SK-N-MC (cell line): Measurements from ENCODE around the gene FBXL13.
A peak's percentile ranks its signal among the peaks of the same experiment; 100 is the strongest.
"Not testable (repeated sequence)": the region's sequence is repeated elsewhere in the genome, so short reads cannot be mapped to it uniquely, and the experiment has no call there.

Source experiments
- DNase-seq: peaks from one replicate; pipeline ENCODE4 v3.0.0-alpha.2; 2011; ENCODE audit warnings: low read depth, low spot score
- H3K27ac ChIP-seq: fragments of 200-600 bp; sonication (generic); 2 replicates; pipeline ENCODE4 v1.5.1; 2016; ENCODE audit warnings: mixed run types
- H3K36me3 ChIP-seq: fragments of 200-600 bp; sonication (generic); 2 replicates; pipeline ENCODE4 v1.6.1; 2017; ENCODE audit warnings: antibody characterized with exemption, low read length, mixed read lengths; ENCODE audit not compliant: insufficient read depth
- H3K4me3 ChIP-seq: fragments of 200-600 bp; sonication (generic); 2 replicates; pipeline ENCODE4 v1.5.1; 2016
- H3K9ac ChIP-seq: fragments of 200-600 bp; sonication (generic); 2 replicates; pipeline ENCODE4 v1.8.0; 2017; ENCODE audit warnings: mixed run types, mixed read lengths; ENCODE audit not compliant: insufficient read length
- H3K9me3 ChIP-seq: fragments of 200-600 bp; sonication (generic); 2 replicates; pipeline ENCODE4 v1.6.1; 2017; ENCODE audit warnings: low read depth, mild to moderate bottlenecking, antibody characterized with exemption, low read length, moderate library complexity, mixed read lengths
- EZH2 ChIP-seq: fragments of 200-600 bp; sonication (generic); IDR thresholded peaks from one replicate; pipeline ENCODE4 v1.6.1; 2017; ENCODE audit warnings: antibody characterized with exemption
- FOXP2 ChIP-seq: optimal IDR thresholded peaks from 2 replicates; pipeline ENCODE3; 2011; ENCODE audit warnings: mild to moderate bottlenecking, moderate library complexity; ENCODE audit not compliant: insufficient read depth; ENCODE audit errors: extremely low read length, control extremely low read depth
- POLR2AphosphoS5 ChIP-seq: IDR thresholded peaks from 2 replicates; pipeline ENCODE4 v1.6.1; 2012; ENCODE audit warnings: mild to moderate bottlenecking, low read depth, low read length, borderline replicate concordance

The FBXL13 gene

GRCh38 chr7:103094102-103094501 is 19.5 kb upstream of the FBXL13 start:
- Histone ChIP-seq H3K27ac (no peak overlapping the region), H3K9ac (no peak overlapping the region), H3K36me3 (peaks cover 27% of the 10 kb centered on the region), H3K4me3 (no peak overlapping the region), H3K9me3 (no peaks in the 10 kb centered on the region)
- TF ChIP-seq FOXP2 (no peak), POLR2AphosphoS5 (no peak), EZH2 (no peak)
- no peak for DNase-seq

GRCh38 chr7:103093429-103093828 is 18.8 kb upstream of the FBXL13 start:
- Histone ChIP-seq H3K4me3 (no peak overlapping the region), H3K27ac (no peak overlapping the region), H3K36me3 (peaks cover 27% of the 10 kb centered on the region), H3K9ac (no peak overlapping the region), H3K9me3 (no peaks in the 10 kb centered on the region)
- TF ChIP-seq EZH2, result no peak
- no peak for DNase-seq

- peaks cover 32% of the 10 kb centered on the region for H3K36me3 ChIP-seq
Measured at GRCh38 chr7:103092321-103092720, 17.7 kb upstream of the FBXL13 start.

DNA sequence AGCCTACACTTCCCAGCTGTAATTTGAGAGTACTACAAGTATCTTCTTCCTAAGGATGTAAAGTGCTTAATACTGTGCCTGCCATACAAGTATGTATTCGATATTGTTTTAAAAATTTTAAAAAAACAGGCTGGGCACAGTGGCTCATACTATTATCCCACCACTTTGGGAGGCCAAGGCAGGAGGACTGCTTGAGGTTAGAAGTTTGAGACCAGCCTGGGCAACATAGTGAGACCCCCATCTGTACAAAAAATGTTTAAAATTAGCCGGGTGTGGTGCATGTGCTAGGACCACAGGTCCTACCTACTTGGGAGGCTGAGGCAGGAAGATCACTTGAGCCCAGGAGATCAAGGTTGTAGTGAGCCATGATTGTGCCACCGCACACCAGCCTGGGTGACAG is 8.6 kb upstream of the FBXL13 start:
- Histone ChIP-seq H3K36me3 (peaks cover 47% of the 10 kb centered on the region), H3K4me3 (no peak overlapping the region), H3K9me3 (no peaks in the 10 kb centered on the region), H3K27ac (no peak overlapping the region), H3K9ac (no peak overlapping the region)
- no peak for DNase-seq
- TF ChIP-seq FOXP2 (no peak), EZH2 (no peak), POLR2AphosphoS5 (no peak)

More at GRCh38 chr7:103092321-103092720, 17.7 kb upstream of the FBXL13 start:
- peak overlapping the region; percentile 21 for H3K27ac ChIP-seq
- not testable (repeated sequence) for DNase-seq, H3K9me3 ChIP-seq, H3K4me3 ChIP-seq, H3K9ac ChIP-seq

DNA sequence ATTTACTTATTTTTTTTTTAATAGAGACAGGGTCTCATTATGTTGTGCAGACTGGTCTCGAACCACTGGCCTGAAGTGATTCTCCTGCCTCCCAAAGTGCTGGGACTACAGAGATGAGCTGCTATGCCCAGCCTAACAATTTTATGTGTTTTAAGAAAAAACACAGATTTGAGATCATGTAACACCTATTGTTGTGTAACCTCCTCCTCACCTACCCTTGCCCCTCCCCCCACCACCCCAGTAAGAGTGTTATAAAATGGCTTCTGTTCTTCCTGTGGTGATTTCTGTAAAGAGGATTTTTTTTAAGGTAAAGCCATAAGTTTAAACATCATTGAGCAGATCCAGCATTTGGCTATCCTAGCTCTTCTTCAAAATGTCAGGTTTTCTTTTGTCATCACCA is 7.9 kb upstream of the FBXL13 start:
- Histone ChIP-seq H3K9ac (no peak overlapping the region), H3K9me3 (no peaks in the 10 kb centered on the region), H3K4me3 (no peak overlapping the region), H3K36me3 (peaks cover 40% of the 10 kb centered on the region), H3K27ac (no peak overlapping the region)
- no peak for DNase-seq
- TF ChIP-seq EZH2, result no peak
- no peak for TF ChIP-seq POLR2AphosphoS5
- TF ChIP-seq FOXP2, result no peak

GRCh38 chr7:103080923-103081322 is 6.3 kb upstream of the FBXL13 start:
- no peaks in the 10 kb centered on the region for H3K9me3 ChIP-seq
- no peak overlapping the region for H3K4me3 ChIP-seq
- TF ChIP-seq POLR2AphosphoS5, result no peak
- TF ChIP-seq FOXP2, result no peak
- no peak for TF ChIP-seq EZH2
- no peak overlapping the region for H3K9ac ChIP-seq
- peaks cover 29% of the 10 kb centered on the region for H3K36me3 ChIP-seq
- no peak for DNase-seq
- H3K27ac ChIP-seq, result no peak overlapping the region

- Histone ChIP-seq H3K9ac (peak overlapping the region; percentile 26), H3K36me3 (peaks cover 23% of the 10 kb centered on the region), H3K27ac (no peak overlapping the region), H3K4me3 (no peak overlapping the region), H3K9me3 (no peaks in the 10 kb centered on the region)
- TF ChIP-seq FOXP2, result no peak
- TF ChIP-seq POLR2AphosphoS5, result no peak
- TF ChIP-seq EZH2, result no peak
- DNase-seq, result no peak
Measured at GRCh38 chr7:103079836-103080235, 5.2 kb upstream of the FBXL13 start.

DNA sequence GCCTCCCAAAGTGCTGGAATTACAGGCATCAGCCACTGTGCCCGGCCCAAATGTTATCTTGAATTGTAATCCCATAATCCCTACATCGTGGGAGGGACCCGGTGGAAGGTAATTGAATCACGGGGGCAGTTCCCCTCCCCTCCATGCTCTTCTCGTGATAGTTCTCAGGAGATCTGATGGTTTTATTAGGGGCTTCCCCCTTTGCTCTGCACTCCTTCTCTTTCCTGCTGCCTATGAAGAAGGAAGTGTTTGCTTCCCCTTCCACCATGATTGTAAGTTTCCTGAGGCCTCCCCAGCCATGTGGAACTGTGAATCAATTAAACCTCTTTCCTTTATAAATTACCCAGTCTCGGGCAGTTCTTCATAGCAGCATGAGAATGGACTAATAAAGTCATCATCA is 3.6 kb upstream of the FBXL13 start:
- not testable (repeated sequence) for H3K27ac ChIP-seq, H3K4me3 ChIP-seq, H3K9me3 ChIP-seq, H3K9ac ChIP-seq, DNase-seq
- H3K36me3 ChIP-seq, result peaks cover 14% of the 10 kb centered on the region; the same call in 1 of the 2 replicates

DNA sequence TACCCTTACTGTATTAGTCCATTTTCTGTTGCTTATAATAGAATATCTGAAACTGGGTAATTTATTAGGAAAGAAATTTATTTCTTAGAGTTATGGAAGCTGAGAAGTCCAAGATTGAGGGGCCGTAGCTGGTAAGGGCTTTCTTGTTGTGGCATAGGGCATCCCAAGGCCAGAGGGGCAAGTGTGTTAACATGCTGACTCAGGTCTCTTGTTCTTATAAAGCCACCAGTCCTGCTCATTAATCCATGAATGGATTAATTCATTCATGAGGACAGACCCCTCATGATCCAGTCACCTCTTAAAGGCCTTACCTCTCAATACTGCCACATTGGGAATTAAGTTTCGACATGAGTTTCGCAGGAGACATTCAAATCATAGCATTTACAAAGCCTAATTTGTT is 2.7 kb upstream of the FBXL13 start:
- Histone ChIP-seq H3K36me3 (peaks cover 8% of the 10 kb centered on the region; the same call in 1 of the 2 replicates), H3K4me3 (no peak overlapping the region), H3K9ac (no peak overlapping the region), H3K27ac (no peak overlapping the region), H3K9me3 (no peaks in the 10 kb centered on the region)
- TF ChIP-seq POLR2AphosphoS5 (no peak), FOXP2 (no peak), EZH2 (no peak)
- DNase-seq, result no peak

DNA sequence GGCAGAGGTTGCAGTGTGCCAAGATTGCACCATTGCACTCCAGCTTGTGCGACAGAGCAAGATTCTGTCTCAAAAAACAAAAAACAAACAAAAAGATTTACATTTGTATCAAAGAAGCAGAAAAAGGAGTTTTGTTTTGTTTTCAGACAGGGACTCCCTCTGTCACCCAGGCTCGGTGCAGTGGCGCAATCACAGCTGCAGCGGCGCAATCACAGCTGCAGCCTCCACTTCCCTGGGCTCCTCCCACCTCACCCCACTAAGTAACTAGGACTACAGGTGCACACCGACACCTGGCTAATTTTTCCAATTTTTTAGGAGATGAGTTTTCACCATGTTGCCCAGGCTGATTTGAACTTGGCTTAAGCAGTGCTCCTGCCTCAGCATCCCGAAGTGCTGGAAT is 2.2 kb upstream of the FBXL13 start:
- H3K4me3 ChIP-seq, result no peak overlapping the region
- DNase-seq, result no peak
- H3K9me3 ChIP-seq, result no peaks in the 10 kb centered on the region
- H3K36me3 ChIP-seq, result peaks cover 8% of the 10 kb centered on the region; the same call in 1 of the 2 replicates
- TF ChIP-seq POLR2AphosphoS5, result no peak
- no peak for TF ChIP-seq FOXP2
- no peak for TF ChIP-seq EZH2
- no peak overlapping the region for H3K27ac ChIP-seq
- H3K9ac ChIP-seq, result no peak overlapping the region
